Hematopoietic multipotent progenitor cell treated with erythropoietin and hydrocortisone succinate and interleukin-3 and kit ligand, for 6 days (in vitro differentiated cells): ENCODE measurements around the gene ZNF500.
"Not testable (repeated sequence)": the region's sequence is repeated elsewhere in the genome, so short reads cannot be mapped to it uniquely, and the experiment has no call there.

Source experiments
- DNase-seq: peaks from one replicate; pipeline ENCODE4 v3.0.0-alpha.2; 2015

The ZNF500 gene

DNA sequence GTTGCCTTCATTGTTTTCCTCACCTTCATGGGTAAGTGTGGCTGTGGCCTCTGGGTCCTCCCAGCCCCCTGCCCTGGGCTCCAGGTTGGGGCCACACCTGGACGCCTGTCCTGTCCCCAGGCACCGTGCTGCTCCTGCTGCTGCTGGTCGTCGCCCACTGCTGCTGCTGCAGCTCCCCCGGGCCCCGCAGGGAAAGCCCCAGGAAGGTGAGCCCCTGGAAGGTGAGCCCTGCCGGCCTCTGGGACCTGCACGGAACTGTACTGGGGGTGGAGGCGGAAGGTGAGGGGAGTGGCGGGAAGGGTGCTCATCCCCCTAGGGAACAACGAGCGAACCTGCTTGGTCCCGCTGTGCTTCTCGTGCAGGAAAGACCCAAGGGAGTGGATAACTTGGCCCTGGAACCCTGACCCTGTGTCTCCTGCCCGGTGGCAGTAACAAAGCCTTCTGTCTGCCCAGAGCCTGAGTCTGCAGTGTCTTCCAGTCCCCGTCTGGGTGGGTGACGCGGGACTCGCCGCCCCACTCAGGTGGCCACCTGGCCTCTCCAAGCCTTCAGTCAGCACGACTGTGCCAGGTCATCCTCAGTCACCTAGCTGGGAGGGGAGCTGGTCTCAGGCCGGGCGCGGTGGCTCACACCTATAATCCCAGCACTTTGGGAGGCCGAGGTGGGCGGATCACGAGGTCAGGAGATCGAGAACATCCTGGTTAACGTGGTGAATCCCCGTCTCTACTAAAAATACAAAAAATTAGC lies 29.0 kb upstream of the ZNF500 start:
- DNase-seq: no peak

GRCh38 chr16:4795181-4795827 lies 28.3 kb upstream of the ZNF500 start, which contains the start of gene SMIM22:
Gene SMIM22 (plus strand): TSS chr16:4795369. CDS start chr16:4795735, 366 bp downstream.
- DNase-seq: no peak

- DNase-seq: no peak
These were observed 26.1 kb upstream of the ZNF500 start for GRCh38 chr16:4792951-4793513.

DNA sequence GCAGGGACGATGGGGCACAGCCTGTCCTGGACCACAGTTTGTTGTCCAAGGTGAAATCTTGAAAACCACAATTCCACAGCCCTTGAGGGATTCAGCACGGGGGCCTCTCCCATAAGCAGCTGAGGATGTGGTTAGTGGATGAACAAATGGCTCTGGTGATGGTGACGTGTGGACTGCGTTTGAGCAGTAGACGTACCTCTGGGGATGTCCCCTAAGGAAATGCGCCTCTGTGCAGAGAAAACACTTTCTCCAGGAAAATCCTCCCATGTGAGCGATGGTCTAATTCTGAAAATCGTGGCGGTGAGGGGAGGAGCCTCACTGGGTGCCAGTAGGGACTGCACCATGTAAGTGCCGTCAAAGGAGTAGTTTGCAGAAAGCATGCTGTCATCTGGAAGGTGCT lies 23.9 kb upstream of the ZNF500 start:
- DNase-seq: no peak

DNA sequence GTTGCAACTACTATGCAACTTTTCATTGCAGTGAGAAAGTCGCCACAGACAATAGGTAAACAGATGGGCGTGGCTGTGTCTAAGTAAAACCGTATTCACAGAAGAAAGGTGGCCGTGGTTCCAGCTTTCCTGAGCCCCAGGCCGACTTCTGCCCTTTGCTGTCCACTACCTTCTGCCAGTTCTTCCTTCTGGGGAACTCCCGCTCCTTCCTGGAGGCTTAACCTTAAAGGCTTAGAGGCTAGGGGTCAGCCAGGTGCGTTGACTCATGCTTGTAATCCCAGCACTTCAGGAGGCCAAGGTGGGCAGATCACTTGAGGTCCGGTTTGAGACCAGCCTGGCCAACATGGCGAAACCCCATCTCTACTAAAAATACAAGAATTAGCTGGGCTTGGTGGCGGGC lies 23.3 kb upstream of the ZNF500 start:
- no peak for DNase-seq

DNA sequence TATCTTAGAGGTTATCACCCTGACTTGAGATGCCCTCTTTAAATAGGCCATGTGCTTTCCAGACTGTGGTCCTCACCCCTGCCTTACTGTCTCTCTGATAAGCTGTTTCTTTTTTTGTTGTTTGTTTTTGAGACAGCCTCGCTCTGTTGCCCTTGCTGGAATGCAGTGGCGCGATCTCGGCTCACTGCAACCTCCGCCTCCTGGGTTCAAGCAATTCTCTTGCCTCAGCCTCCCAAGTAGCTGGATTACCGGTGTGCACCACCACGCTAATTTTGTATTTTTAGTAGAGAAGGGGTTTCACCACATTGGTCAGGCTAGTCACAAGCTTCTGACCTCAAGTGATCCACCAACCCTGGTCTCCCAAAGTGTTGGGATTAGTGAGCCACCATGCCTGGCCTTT lies 21.9 kb upstream of the ZNF500 start:
- DNase-seq: no peak

GRCh38 chr16:4788489-4788889 lies 21.5 kb upstream of the ZNF500 start:
- no peak for DNase-seq

DNA sequence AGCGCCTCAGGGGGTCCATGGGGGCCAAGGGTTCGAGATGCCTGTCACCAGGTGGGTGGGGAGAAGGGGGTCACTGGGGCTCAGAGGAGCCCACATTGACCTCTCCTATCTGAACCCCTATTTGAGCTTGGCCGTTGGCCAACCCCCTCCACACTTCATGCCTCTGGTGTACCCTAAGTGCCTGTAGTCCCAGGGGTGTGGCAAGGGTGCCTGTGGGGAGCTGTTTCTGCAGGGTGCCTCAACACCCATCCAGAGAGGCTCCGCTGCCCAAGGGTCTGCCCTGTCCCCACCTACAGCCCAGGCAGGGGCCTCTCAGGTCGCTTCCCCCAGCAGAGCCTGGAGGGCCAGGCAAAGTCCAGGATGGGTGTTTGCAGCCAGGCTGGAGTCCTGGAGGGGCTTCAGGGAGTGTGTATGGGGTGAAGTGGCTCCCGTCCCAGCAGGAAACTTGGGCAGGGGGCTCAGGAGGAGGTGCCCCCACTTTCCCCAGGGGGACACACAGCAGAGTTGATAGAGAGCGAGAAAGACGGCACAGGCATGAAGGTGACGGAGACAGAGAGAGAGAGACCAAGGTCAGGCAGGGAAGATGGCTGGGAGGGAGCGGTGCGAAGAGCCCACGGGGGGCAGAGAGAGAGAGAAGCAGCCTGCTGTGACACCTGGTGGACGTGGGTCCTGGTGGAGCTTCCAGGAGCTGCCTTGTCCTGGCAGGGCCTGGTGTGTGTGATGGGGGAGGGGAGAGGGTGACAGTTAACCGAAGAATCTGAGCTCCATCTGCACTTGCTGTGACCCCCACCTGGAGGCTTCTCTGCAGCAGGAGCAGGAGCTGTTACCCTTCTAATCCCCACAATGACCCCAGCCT lies 20.9 kb upstream of the ZNF500 start, which contains the start of gene SEPTIN12:
Gene SEPTIN12, minus strand, starts transcription at position 719 of the 856 bp plus-strand sequence. Its CDS starts 700 bp downstream, at position 19.
- no peak for DNase-seq

DNA sequence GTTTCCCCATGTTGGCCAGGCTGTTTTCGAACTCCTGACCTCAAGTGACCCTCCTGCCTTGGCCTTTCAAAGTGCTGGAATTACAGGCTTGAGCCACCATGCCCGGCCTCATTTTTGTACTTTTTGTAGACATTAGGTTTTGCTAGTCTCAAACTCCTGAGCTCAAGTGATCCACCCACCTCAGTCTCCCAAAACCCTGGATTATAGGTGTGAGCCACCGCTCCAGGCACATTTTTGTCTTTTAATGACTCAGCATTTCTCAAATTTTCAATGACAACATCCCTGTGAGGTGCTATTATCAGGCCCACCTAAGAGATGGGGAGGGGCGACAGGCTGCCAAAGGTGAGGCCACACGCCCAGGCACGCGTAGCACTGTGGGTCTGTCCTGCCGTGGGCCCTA lies 20.1 kb upstream of the ZNF500 start:
- DNase-seq: no peak

- DNase-seq: no peak
These were observed 18.9 kb upstream of the ZNF500 start for GRCh38 chr16:4785758-4786433.

DNA sequence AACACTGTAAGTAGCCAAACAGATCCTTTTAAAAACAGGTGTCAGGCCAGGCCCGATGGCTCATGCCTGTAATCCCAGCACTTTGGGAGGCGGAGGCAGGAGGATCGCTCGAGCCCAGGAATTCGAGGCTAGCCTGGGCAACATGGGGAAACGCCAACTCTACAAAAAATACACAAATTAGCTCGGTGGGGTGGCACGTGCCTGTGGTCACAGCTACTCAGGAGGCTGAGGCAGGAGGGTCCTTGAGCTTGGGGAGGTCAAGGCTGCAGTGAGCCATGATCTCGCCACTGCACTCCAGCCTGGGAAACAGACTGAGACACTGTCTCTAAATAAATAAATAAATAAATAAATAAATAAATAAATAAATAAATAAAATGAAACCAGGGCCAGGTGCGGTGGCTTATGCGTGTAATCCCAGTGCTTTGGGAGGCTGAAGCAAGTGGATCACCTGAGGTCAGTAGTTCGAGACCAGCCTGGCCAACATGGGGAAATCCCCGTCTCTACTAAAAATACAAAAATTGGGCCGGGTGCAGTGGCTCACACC lies 17.6 kb upstream of the ZNF500 start:
- not testable (repeated sequence) for DNase-seq

GRCh38 chr16:4783951-4784336 lies 17.0 kb upstream of the ZNF500 start:
- DNase-seq: no peak

DNA sequence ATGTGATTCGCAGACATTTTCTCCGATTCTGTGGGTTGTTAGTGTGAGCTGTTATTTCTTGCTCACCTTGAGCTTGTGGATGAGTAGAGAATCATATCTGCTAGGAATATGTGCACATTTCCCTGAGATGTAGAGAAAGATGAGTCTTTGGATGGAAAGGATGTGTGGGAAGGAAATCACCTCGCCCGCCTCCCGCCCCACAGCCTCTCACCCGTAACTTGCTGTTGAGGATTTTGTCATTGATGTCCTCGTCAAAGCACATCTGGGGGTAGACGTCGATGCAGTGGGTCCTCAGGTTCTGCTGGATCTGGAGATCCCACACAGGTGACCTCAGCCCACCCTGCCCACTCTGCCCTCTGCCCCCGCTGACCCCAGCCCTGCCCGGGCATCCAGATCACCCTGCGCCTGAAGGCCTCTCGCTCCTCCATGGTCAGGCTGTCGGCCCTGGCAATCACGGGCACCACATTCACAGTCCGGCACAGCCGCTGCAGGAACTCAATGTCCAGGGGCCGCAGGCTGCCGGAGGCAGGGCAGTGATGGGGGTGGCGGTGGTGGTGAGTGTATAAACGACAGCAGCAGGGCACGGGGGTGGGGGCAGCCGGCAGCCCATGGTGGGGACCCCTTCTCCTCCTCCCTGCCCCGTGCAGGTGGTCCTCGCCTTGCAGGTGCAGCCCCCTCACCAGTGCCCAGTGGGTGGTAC lies 16.4 kb upstream of the ZNF500 start:
- no peak for DNase-seq

- no peak for DNase-seq
These were observed 13.3 kb upstream of the ZNF500 start for GRCh38 chr16:4780235-4780634.

DNA sequence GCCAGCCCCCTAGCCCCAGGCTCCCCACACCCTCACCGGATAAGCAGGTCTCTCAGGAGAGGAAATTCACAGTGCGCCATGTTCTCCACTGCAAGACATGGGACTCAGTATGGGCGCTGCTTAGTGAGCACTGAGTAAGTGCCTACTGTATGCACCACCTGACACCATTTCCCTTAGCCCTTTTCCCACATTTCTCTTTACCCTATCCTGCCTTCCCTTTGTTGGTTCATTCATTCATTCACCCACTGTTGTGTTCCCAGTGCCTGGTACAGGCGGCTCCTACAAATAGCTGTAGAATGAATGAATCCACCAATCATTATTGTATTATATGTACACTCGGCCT lies 11.1 kb upstream of the ZNF500 start:
- DNase-seq: no peak

DNA sequence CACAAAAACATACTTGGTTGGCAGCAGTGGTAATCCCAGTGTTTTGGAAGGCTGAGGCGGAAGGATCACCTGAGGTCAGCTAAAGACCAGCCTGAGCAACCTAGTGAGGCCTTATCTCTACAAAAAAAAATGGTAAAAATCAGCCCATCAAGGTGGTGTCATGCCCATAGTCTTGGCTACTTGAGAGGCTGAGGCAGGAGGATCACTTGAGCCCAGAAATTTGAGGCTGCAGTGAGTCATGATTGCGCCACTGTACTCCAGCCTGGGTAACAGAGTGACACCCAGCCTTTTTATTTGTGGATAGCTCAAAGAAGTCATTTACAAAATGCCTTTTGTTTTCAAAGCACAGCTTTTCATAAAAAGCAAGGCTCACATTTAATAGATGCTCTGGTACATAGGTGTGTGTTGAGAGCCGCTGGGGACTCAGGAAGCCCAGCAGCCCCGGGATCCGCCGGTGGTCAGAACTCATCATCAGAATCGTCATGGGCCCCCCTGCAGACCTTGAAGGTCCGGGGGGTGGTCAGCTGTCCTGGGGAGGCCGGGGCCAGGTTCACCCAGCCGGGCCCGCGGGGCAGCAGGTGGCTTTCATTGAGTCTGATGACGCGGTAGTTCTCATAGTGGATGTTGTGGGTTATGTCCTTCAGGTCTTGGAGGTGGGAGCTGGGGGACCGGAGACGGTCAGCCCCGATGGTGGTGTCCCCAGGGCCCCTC lies 10.5 kb upstream of the ZNF500 start:
- no peak for DNase-seq

- DNase-seq: no peak
These were observed 9.3 kb upstream of the ZNF500 start for GRCh38 chr16:4776141-4776705.

GRCh38 chr16:4775005-4775404 lies 8.0 kb upstream of the ZNF500 start:
- no peak for DNase-seq

DNA sequence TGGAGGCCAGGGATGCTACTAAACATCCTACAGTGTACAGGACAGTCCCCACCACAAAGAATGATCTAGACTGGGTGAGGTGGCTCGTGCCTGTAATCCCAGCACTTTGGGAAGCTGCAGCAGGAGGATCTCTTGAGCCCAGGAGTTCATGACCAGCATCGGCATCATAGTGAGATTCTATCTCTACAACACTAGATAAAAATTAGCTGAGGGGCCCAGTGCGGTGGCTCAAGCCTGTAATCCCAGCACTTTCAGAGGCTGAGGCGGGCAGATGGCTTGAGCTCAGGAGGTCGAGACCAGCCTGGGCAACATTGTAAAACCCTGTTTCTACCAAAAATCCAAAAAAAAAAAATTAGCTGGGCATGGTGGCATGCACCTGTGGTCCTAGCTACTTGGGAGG lies 5.4 kb upstream of the ZNF500 start:
- DNase-seq: no peak

DNA sequence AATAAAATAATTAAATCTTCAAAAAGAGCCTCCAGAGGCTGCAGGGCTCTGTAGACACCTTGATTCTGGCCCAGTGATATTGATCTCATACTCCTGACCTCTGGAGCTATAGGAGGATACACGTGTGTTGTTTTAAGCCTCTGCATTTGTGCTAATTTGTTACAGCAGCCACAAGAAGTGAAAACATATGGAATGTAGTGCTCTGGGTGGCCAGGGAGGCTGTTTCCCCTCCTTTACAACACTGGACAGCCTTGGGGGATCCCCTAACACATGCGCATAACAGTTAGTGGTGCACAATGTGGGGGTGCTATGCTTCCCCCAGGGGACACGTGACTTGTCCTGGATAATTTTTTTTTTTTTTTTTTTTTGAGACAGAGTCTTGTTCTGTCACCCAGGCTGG lies 4.7 kb upstream of the ZNF500 start:
- DNase-seq: no peak

DNA sequence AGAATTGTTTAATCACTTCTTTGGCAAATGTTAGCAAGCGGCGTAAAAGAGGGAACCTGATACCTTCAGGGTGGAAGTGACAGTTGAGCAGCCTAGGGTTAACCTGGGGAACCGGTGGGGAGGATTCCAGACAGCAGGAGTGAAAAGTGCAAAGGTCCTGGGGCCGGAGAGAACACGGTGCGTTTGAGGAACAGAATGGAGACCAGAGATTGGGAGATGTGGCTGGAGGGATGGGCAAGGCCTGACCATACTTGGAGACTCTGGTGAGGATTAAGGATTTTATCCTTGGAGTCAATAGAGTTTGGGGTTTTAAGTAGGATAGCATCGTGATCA lies 2.3 kb upstream of the ZNF500 start:
- no peak for DNase-seq
